ENCODE results near the gene USP15.

The USP15 gene

DNA sequence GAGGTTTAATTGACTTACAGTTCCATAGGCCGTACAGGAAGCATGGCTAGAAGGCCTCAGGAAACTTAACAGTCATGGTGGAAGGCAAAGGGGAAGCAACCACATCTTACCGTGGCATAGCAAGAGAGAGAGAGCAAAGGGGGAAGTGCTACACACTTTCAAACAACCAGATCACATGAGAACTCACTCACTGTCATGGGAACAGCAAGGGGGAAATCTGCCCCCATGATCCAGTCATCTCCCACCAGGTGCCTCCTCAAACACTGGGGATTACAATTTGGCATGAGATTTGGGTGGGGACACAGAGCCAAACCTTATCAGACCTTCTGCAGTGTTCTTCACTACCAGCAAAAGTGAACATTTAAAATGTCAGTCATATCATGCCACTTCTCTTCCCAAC, 58.9 kb downstream of the USP15 start:
- Histone ChIP-seq H3K27ac (ENCODE audit: low read length) (peak overlapping the region; percentile 14; the same call in 1 of the 2 replicates), H4K20me1 (ENCODE audit: insufficient read depth, low read length) (no peaks in the 10 kb centered on the region)
- no peak for TF ChIP-seq EZH2phosphoT487 (IDR thresholded peaks at IDR 0.05; ENCODE audit: low read depth)
- TF ChIP-seq CTCF (IDR thresholded peaks at IDR 0.05; ENCODE audit: low read depth, low read length): no peak

GRCh38 chr12:62320054-62320453, 59.9 kb downstream of the USP15 start:
- Histone ChIP-seq H3K9me3 (ENCODE audit: insufficient read depth, low read length) (no peaks in the 10 kb centered on the region), H4K20me1 (ENCODE audit: insufficient read depth, low read length) (no peaks in the 10 kb centered on the region), H3K9ac (ENCODE audit: low read length) (no peak overlapping the region), H3K27ac (ENCODE audit: low read length) (no peak overlapping the region), H3K4me1 (ENCODE audit: low read length) (peaks cover 8% of the 10 kb centered on the region), H3K4me2 (ENCODE audit: low read length) (no peak overlapping the region), H3K79me2 (ENCODE audit: low read length) (peaks cover 3% of the 10 kb centered on the region; the same call in 1 of the 2 replicates), H3K36me3 (replicated peaks; ENCODE audit: low read depth, low read length) (peaks cover 28% of the 10 kb centered on the region), H3K4me3 (ENCODE audit: low read length) (no peak overlapping the region), H2AFZ (ENCODE audit: low read depth, low read length) (no peak overlapping the region), H3K27me3 (ENCODE audit: low read depth, low read length) (no peaks in the 10 kb centered on the region)
- no peak for TF ChIP-seq EZH2phosphoT487 (IDR thresholded peaks at IDR 0.05; ENCODE audit: low read depth)
- TF ChIP-seq CTCF (IDR thresholded peaks at IDR 0.05; ENCODE audit: low read depth, low read length): no peak

More for the DNA sequence above, 58.9 kb downstream of the USP15 start:
- no peak overlapping the region for H3K9ac ChIP-seq (ENCODE audit: low read length)
- H3K4me2 ChIP-seq (ENCODE audit: low read length): no peak overlapping the region
- H3K27me3 ChIP-seq (ENCODE audit: low read depth, low read length): no peaks in the 10 kb centered on the region
- H3K4me1 ChIP-seq (ENCODE audit: low read length): peaks cover 8% of the 10 kb centered on the region
- H3K79me2 ChIP-seq (ENCODE audit: low read length): peaks cover 4% of the 10 kb centered on the region; the same call in 1 of the 2 replicates
- H2AFZ ChIP-seq (ENCODE audit: low read depth, low read length): no peak overlapping the region
- H3K4me3 ChIP-seq (ENCODE audit: low read length): no peak overlapping the region
- no peaks in the 10 kb centered on the region for H3K9me3 ChIP-seq (ENCODE audit: insufficient read depth, low read length)
- peaks cover 28% of the 10 kb centered on the region for H3K36me3 ChIP-seq (replicated peaks; ENCODE audit: low read depth, low read length)

GRCh38 chr12:62323386-62323785, 63.2 kb downstream of the USP15 start:
- no peak for TF ChIP-seq CTCF (IDR thresholded peaks at IDR 0.05; ENCODE audit: low read depth, low read length)
- TF ChIP-seq EZH2phosphoT487 (IDR thresholded peaks at IDR 0.05; ENCODE audit: low read depth): no peak
- no peak overlapping the region for H2AFZ ChIP-seq (ENCODE audit: low read depth, low read length)

GRCh38 chr12:62328296-62328921, 68.2 kb downstream of the USP15 start:
- H4K20me1 ChIP-seq (ENCODE audit: insufficient read depth, low read length): no peaks in the 10 kb centered on the region
- H3K36me3 ChIP-seq (replicated peaks; ENCODE audit: low read depth, low read length): no peaks in the 10 kb centered on the region
- no peaks in the 10 kb centered on the region for H3K79me2 ChIP-seq (ENCODE audit: low read length)

More at GRCh38 chr12:62323386-62323785, 63.2 kb downstream of the USP15 start:
- H3K27me3 ChIP-seq (ENCODE audit: low read depth, low read length): no peaks in the 10 kb centered on the region
- H3K36me3 ChIP-seq (replicated peaks; ENCODE audit: low read depth, low read length): peaks cover 24% of the 10 kb centered on the region
- peaks cover 8% of the 10 kb centered on the region for H3K4me1 ChIP-seq (ENCODE audit: low read length)
- no peak overlapping the region for H3K4me2 ChIP-seq (ENCODE audit: low read length)
- no peak overlapping the region for H3K27ac ChIP-seq (ENCODE audit: low read length)
- no peaks in the 10 kb centered on the region for H4K20me1 ChIP-seq (ENCODE audit: insufficient read depth, low read length)
- peaks cover 3% of the 10 kb centered on the region; the same call in 1 of the 2 replicates for H3K79me2 ChIP-seq (ENCODE audit: low read length)
- no peak overlapping the region for H3K4me3 ChIP-seq (ENCODE audit: low read length)
- H3K9me3 ChIP-seq (ENCODE audit: insufficient read depth, low read length): no peaks in the 10 kb centered on the region
- no peak overlapping the region for H3K9ac ChIP-seq (ENCODE audit: low read length)

More at GRCh38 chr12:62328296-62328921, 68.2 kb downstream of the USP15 start:
- Histone ChIP-seq H3K4me2 (ENCODE audit: low read length) (no peak overlapping the region), H2AFZ (ENCODE audit: low read depth, low read length) (no peak overlapping the region), H3K27me3 (ENCODE audit: low read depth, low read length) (no peaks in the 10 kb centered on the region), H3K9ac (ENCODE audit: low read length) (no peak overlapping the region), H3K9me3 (ENCODE audit: insufficient read depth, low read length) (no peaks in the 10 kb centered on the region), H3K27ac (ENCODE audit: low read length) (no peak overlapping the region), H3K4me1 (ENCODE audit: low read length) (no peaks in the 10 kb centered on the region), H3K4me3 (ENCODE audit: low read length) (no peak overlapping the region)
- no peak for TF ChIP-seq CTCF (IDR thresholded peaks at IDR 0.05; ENCODE audit: low read depth, low read length)
- TF ChIP-seq EZH2phosphoT487 (IDR thresholded peaks at IDR 0.05; ENCODE audit: low read depth): no peak

Data from OCI-LY3 (cell line).